ENCODE data around the gene ARHGAP21.

The ARHGAP21 gene

DNA sequence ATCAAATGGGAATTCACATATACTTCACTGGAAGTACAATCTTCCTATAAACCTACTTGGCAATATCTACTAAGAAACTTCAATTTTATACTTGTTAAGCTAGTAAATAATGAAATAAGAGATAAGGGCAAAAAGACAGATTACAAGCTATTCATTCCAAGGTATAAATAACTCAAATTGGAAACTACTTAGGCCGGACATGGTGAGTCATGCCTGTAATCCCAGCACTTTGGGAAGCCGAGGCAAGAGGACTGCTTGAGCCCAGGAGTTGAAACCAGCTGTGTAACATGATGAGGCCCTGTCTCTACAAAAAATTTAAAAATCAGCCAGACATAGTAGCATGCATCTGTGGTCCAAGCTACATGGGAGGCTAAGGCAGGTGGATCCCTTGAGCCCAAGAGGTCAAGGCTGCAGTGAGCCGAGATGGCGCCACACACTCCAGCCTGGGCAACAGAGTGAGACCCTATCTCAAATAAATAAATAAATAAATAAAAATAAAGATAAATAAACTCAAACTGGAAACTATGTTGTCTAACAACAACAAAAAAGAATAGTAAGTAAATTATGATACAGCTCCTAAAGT is 37.6 kb downstream of the ARHGAP21 start:
- H3K4me3 ChIP-seq (ENCODE audit: low read depth, low read length), result no peak overlapping the region
- TF ChIP-seq CTCF (conservative IDR thresholded peaks at IDR 0.05; ENCODE audit: low read depth, low read length), result no peak
- peak; percentile 68 for DNase-seq (ENCODE audit: low read depth)

DNA sequence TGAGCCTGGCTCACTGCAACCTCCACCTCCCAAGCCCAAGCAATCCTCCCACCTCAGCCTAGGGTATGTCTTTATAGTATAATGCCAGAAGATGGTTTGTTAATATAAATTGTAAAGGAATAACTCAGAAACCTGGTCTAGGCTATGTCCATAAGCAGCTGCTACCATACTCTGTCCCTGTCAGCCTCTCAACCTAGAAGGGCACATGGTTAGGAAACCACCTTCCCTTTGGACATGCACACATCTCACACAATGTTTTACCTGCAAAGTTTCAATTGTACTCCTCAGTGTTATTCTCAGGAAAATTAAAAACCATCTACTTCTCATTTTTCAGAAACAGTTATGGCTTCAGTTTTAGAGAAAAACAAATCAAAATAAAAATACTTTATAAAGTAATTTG is 40.1 kb downstream of the ARHGAP21 start:
- DNase-seq (ENCODE audit: low read depth), result no peak
- no peak for TF ChIP-seq CTCF (conservative IDR thresholded peaks at IDR 0.05; ENCODE audit: low read depth, low read length)
- no peak overlapping the region for H3K4me3 ChIP-seq (ENCODE audit: low read depth, low read length)

DNA sequence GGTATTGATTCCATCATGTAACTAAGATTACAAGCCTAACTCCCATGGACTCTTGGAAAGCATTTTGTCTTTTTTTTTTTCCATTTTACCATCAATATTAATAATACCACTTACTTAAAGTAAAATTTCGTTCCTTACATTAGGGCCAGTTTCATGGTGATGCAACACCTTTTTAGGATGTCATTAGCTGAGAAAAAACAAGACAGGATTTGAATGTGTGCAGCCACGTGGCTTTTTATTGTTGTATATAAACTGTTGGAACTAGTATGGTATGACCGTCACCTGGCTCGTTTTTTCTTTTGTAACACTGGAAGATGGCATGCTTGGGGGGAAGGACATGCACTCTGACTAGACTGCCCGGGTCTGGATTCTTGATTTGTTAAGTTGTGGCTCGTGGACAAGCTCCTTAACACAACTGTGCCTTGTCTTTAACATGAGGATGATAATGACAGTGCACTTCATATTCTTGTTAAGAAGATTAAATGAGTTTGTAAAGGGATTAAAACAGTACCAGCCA is 42.1 kb downstream of the ARHGAP21 start:
- DNase-seq (ENCODE audit: low read depth), result no peak
- TF ChIP-seq CTCF (conservative IDR thresholded peaks at IDR 0.05; ENCODE audit: low read depth, low read length), result no peak
- H3K4me3 ChIP-seq (ENCODE audit: low read depth, low read length), result no peak overlapping the region

DNA sequence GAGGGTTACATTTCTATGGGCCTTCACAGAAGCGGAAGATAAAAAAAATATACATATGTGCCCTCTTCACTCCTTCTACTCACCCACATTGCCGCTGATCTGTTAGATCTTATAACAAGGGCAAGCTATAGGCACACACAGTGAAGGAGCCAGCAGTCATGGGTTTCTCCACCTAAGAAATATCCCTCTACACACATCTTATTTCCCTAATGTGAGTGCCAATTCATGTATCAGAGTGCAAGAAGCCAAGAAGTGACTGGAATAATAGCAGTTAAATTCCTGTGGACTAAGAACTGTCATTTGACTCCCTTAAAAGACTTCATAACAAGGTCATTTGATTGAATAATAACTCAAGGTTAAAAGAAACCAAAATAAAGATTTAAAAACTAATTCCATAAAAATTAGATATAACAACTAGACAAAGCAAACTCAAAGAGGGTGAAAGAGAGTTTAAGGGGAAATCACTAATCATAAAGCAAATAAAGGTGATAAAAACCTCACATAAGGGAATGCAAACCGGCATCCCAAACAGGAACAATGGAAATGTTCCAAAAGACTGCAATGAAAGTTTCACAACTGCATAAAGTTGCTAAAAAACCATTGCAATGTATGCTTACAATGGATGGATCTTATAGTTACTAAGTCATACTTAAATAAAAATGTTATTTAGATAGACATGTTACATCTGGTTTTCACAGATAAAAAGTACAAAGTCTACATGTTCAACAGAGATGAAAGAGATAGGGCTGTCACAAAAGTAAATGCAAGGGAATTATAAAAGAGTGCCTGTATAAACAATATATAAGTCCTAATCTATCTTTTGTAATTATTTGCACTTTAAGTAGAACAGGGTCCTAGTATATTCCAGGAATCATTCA is 42.8 kb downstream of the ARHGAP21 start:
- peak; percentile 70 for DNase-seq (ENCODE audit: low read depth)
- no peak overlapping the region for H3K4me3 ChIP-seq (ENCODE audit: low read depth, low read length)
- no peak for TF ChIP-seq CTCF (conservative IDR thresholded peaks at IDR 0.05; ENCODE audit: low read depth, low read length)

DNA sequence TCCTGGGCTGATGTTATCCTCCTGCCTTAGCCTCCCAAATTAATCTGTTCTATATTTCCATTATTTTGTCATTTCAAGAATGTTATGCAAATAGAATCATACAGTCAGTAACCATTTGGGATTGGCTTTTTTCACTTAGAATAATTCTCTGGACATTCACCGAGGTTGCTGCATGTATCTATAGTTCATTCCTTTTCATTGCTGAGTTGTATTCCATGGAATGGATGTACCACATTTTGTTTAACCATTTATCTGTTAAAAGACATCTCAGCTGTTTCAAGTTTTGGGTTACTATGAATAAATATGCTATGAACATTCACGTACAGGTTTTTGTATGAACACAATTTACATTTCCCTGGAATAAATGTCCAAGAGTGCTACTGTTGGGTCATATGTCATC is 44.9 kb downstream of the ARHGAP21 start:
- no peak overlapping the region for H3K4me3 ChIP-seq (ENCODE audit: low read depth, low read length)
- TF ChIP-seq CTCF (conservative IDR thresholded peaks at IDR 0.05; ENCODE audit: low read depth, low read length), result no peak
- no peak for DNase-seq (ENCODE audit: low read depth)

- H3K4me3 ChIP-seq (ENCODE audit: low read depth, low read length), result no peak overlapping the region
- TF ChIP-seq CTCF (conservative IDR thresholded peaks at IDR 0.05; ENCODE audit: low read depth, low read length), result no peak
- DNase-seq (ENCODE audit: low read depth), result no peak
These were observed 48.6 kb downstream of the ARHGAP21 start for GRCh38 chr10:24674892-24675632.

Measured in choroid plexus epithelial cell (primary cell).